ENCODE data around the gene NR3C1.

NR3C1 gene

DNA sequence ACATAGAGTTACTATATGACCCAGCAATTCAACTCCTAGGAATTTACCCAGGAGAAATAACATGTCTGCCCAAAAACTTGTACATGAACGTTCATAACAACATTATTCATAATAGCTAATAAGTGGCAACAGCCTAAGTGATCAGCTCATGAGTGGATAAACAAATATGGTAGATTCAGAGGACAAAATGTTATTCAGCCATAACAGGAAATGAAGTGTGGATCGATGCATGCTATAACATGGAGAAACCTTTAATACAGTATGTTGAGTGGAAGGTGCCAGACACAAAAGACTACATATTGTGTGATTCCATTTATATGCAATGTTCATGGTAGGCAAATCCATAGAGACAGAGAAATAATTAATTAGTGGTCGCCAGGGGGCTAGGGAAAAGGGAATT is 22.3 kb upstream of the NR3C1 start:
- no peak for DNase-seq

DNA sequence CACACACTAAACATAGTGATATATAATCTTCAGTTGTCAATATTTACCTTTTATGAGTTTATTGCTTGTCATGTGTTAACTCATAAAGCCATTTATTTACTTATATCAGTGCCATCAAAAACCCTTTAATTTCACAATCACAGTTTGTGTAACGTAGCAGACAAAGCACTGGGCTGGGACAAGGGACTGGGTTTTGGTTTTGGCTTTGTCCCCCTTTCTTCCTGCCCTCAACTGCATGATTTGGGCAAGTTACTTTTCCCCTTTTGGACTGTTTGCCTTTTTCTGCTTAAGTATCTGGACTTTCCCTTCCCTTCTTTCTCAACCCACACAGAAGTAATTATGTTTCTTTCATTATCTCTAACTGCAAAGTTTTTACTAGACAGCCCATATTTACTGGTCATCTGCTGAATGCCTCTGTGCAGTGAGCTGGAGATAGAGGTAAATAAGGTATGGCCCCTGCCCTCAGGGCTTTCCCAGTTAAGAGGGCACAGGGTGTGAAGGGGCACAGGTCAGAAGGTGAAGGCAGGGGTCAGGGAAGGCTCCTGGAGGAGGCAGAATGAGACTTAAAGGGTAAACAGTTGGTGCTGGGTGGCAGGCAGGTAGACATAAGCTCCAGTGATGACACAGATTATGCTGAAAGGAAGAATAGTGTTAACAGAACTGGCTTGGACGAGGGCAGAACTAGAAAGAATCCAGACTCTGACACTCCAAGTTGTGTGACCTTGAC is 14.8 kb upstream of the NR3C1 start:
- no peak for DNase-seq

- no peak for DNase-seq
Measured at GRCh38 chr5:143417503-143418139, 14.1 kb upstream of the NR3C1 start.

DNA sequence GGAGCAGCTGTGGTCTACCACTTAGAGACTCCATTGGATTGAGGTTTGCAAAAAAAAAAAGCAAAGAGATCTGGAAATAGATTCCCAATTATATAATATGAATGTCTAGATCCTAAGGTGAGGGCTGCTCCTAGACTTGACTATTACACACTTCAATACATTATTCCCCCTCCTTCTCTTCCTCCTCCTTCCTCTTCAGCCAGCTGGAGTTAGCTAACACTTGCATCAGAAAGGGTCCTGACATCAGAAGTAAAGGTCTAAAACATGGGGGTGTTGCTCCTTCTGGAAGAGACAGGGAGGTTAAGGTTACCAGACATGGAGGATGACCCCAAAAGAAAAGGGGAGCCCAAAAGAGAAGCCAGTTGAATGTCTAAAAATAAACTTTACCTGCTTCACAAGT is 12.9 kb upstream of the NR3C1 start:
- no peak for DNase-seq

- no peak for DNase-seq
Measured at GRCh38 chr5:143413958-143414669, 10.6 kb upstream of the NR3C1 start.

- no peak for DNase-seq
Measured at GRCh38 chr5:143412661-143413342, 9.3 kb upstream of the NR3C1 start.

- DNase-seq: no peak
Measured at GRCh38 chr5:143409926-143410325, 6.4 kb upstream of the NR3C1 start.

- no peak for DNase-seq
Measured at GRCh38 chr5:143406408-143406807, 2.9 kb upstream of the NR3C1 start.

DNA sequence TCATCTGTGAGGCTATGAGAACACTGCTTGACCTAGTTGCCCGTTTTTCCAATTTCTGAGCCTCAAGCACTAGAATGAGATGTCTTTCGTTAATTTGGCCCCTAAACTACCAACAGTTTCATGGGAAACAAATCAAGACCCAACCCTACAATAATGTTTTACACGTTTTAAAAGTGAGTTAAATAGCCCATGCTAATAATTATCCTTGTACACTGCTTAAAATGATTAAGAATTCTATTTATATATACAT is 2.3 kb upstream of the NR3C1 start:
- DNase-seq: no peak

GRCh38 chr5:143405063-143405848 is 1.8 kb upstream of the NR3C1 start:
- peak; percentile 88 for DNase-seq

DNA sequence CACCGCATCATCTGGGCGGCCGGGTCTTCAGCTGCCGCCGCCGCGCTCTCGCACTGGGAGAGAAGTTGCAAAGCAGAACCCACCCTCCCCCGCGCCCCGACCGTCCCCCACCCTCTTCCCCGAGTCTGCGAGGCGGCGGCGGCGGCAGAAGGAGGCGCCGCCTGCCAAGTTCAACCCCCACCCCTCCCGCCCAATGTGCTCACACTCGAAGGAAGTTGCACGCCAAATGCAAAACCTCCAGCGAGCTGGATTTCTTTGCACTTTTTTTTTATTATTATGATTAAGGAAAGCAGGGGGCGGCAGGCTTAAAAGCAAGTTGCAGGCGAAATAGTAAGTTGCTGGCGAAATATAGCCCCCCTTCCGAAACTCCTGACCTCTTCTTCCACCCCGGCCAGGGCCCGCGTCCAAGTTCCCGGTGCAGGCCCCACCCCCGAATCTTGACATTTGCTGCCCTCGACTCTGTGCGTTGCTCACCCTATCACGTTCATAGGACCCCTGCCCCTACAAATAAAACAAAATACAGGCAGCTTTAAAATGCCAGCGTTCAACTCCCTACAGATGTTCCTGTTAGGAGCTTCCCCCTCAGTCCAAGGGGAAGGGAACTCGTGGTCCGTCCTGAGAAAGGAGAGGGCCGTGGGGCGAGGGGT is 1.1 kb upstream of the NR3C1 start:
- DNase-seq: peak; percentile 72

- no peak for DNase-seq
Measured at GRCh38 chr5:143403334-143403592, 223 bp downstream of the NR3C1 start.

- DNase-seq: peak; percentile 59
Measured at GRCh38 chr5:143402553-143403333, 743 bp downstream of the NR3C1 start.

DNA sequence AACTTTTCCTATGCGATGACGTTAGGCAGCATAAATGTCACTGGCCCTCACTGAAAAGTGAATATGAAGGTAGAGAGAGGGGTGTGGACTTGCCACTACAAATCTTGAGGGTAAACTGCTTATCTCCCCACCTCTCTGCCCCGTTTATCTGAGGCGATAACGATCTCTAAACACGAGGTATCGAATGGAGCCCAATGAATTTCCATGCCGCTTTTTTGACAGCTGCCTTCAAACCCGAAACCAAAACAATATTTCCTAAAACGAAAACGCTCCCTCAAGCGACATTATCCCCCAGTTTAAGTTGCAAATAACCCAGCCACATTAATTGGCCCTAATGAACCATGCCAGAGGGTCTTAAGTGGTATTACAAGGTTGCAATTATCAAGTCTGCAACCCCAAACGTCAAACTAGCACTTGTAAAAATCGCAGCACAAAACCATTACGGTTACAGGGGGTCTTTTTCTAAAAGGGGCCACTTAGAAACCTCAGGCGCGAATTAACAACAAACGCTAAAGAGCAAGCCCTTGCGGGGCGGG is 1.4 kb downstream of the NR3C1 start:
- DNase-seq: peak; percentile 14

GRCh38 chr5:143401227-143402016 is 2.1 kb downstream of the NR3C1 start:
- no peak for DNase-seq

GRCh38 chr5:143400541-143401226 is 2.8 kb downstream of the NR3C1 start:
- no peak for DNase-seq

GRCh38 chr5:143399616-143400540 is 3.6 kb downstream of the NR3C1 start:
- no peak for DNase-seq

GRCh38 chr5:143398451-143399237 is 4.8 kb downstream of the NR3C1 start:
- DNase-seq: no peak

Data from stimulated activated CD4-positive, alpha-beta T cell treated with anti-CD3 and anti-CD28 coated beads, Interleukin-4, amount 100 ng/mL, for 24 hours (primary cell).